SH-SY5Y (cell line): Measurements from ENCODE around the gene DIPK1B.

Experiments used
- GATA2 ChIP-seq: IDR thresholded peaks from 2 replicates; pipeline ENCODE4 v1.6.1; 2011; ENCODE audit warnings: mild to moderate bottlenecking, low read depth, low read length
- GATA3 ChIP-seq: IDR thresholded peaks from 2 replicates; pipeline ENCODE4 v1.6.1; 2011; ENCODE audit warnings: low read depth, mild to moderate bottlenecking, low read length, moderate library complexity

- TF ChIP-seq GATA3 (no peak), GATA2 (no peak)
These were observed 8.0 kb downstream of the DIPK1B start for GRCh38 chr9:136720251-136720897.
